HCT116 (cell line): Measurements from ENCODE around the gene S100A11.

Experiments
- CTCF ChIP-seq, 3 experiments: fragments of 200-600 bp in 1 of 3; sonication (generic) in 1 of 3; IDR thresholded peaks in 2 of 3; conservative IDR thresholded peaks in 1 of 3; 2 replicates each; pipeline ENCODE4 v1.5.1; 2012 to 2017; ENCODE audit warnings: low read depth in 2 of 3, low read length in 2 of 3, antibody characterized with exemption in 1 of 3, borderline replicate concordance in 1 of 3, control low read depth in 1 of 3, mild to moderate bottlenecking in 1 of 3, mixed read lengths in 1 of 3, mixed run types in 1 of 3, moderate library complexity in 1 of 3; ENCODE audit not compliant: insufficient read depth in 1 of 3
- EZH2phosphoT487 ChIP-seq: fragments of 200-600 bp; IDR thresholded peaks from 2 replicates; pipeline ENCODE4 v1.6.1; 2018; ENCODE audit warnings: antibody characterized with exemption, borderline replicate concordance
- RAD21 ChIP-seq: IDR thresholded peaks from 2 replicates; pipeline ENCODE4 v1.6.1; 2012; ENCODE audit warnings: low read depth, mild to moderate bottlenecking
- ZBTB33 ChIP-seq: IDR thresholded peaks from 2 replicates; pipeline ENCODE4 v1.6.1; 2011; ENCODE audit warnings: mild to moderate bottlenecking, low read length, moderate library complexity; ENCODE audit not compliant: insufficient replicate concordance; ENCODE audit errors: extremely low read depth

GRCh38 chr1:152047413-152047729, 10.6 kb upstream of the S100A11 start:
- TF ChIP-seq ZBTB33: no peak
- TF ChIP-seq EZH2phosphoT487: no peak
- no peak for TF ChIP-seq RAD21
- no peak for TF ChIP-seq CTCF (IDR thresholded peaks at IDR 0.05 in 2 of 3, conservative IDR thresholded peaks at IDR 0.05 in 1 of 3; ENCODE audit: borderline replicate concordance in 1 of 3, insufficient read depth in 1 of 3, low read depth in 2 of 3, low read length in 2 of 3)
